AG09309 (cell line): ENCODE measurements around the gene TMEM144.

Experiments used
- DNase-seq: peaks from one replicate; pipeline ENCODE4 v3.0.0-alpha.2; 2010; ENCODE audit warnings: low read depth
- H3K4me3 ChIP-seq: 2 replicates; pipeline ENCODE4 v1.5.1; 2011; ENCODE audit warnings: mild to moderate bottlenecking, low read depth, low read length, moderate library complexity; ENCODE audit not compliant: control insufficient read depth
- TF ChIP-seq, protein P1 (sequence below): IDR thresholded peaks from 2 replicates; pipeline ENCODE4 v1.5.1; 2011; ENCODE audit warnings: mild to moderate bottlenecking, low read depth, low read length, inconsistent platforms; ENCODE audit not compliant: insufficient read depth, control insufficient read depth; ENCODE audit errors: missing control alignments

Gene TMEM144

DNA sequence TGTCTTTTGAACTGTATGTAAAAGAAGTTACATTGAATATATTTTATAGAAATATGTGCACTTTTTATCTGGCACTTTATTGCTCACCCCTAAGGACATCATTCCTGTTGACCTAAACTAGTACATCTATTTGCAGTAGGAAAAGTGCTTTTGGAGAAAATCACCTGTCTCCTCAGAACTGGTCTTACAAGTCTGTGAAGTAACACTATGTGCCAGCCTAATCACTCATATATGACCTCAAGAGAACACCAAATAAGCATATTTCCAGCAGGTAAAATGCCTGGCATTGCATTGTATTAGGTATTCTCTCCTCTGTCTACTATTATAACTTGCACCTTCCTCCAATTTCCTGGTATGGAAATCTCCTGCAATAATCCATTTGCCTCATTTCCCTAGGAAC lies 33.5 kb upstream of the TMEM144 start:
- DNase-seq: no peak
- TF ChIP-seq, protein P1, sequence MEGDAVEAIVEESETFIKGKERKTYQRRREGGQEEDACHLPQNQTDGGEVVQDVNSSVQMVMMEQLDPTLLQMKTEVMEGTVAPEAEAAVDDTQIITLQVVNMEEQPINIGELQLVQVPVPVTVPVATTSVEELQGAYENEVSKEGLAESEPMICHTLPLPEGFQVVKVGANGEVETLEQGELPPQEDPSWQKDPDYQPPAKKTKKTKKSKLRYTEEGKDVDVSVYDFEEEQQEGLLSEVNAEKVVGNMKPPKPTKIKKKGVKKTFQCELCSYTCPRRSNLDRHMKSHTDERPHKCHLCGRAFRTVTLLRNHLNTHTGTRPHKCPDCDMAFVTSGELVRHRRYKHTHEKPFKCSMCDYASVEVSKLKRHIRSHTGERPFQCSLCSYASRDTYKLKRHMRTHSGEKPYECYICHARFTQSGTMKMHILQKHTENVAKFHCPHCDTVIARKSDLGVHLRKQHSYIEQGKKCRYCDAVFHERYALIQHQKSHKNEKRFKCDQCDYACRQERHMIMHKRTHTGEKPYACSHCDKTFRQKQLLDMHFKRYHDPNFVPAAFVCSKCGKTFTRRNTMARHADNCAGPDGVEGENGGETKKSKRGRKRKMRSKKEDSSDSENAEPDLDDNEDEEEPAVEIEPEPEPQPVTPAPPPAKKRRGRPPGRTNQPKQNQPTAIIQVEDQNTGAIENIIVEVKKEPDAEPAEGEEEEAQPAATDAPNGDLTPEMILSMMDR: no peak

DNA sequence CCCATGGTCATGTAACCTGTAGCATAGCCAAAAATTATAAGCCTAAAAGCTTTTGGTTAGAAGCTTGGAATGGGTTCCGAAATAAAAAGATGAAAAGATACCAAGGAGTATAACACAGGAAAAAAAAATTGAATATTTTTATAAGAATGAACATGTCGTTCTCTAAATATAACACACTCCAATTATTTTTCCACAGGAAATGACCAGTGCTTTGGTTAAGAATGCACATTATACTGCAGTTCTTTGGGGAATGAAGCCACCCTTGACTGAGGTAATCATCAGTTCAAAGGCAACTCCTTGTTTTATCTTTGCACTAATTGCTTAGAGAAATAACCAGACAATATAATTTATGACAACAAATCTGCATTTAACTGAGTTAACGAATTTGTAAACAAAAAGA lies 30.8 kb upstream of the TMEM144 start:
- TF ChIP-seq, protein P1: no peak
- H3K4me3 ChIP-seq: no peak overlapping the region
- DNase-seq: no peak

More for the DNA sequence above, 33.5 kb upstream of the TMEM144 start:
- H3K4me3 ChIP-seq: no peak overlapping the region

DNA sequence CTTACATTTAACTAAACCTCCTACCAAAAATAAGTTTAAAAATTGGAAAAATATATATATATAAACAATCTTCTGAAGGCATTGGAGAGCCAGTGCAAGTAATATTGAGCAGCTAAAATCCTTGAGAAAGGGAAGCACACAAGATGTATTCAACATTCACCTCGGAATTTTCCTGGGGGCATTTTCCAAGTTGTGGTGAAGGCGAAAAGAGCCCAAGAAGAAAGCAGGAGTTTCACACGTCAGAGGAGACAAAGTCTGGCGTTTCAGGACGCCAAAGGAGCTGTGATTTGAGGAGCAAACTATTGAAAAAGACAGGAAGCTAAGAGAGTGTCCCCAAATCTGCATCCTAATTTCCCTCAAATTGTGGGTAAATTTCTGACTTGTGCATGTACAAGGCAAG lies 28.4 kb upstream of the TMEM144 start:
- TF ChIP-seq, protein P1: no peak
- DNase-seq: no peak
- no peak overlapping the region for H3K4me3 ChIP-seq

DNA sequence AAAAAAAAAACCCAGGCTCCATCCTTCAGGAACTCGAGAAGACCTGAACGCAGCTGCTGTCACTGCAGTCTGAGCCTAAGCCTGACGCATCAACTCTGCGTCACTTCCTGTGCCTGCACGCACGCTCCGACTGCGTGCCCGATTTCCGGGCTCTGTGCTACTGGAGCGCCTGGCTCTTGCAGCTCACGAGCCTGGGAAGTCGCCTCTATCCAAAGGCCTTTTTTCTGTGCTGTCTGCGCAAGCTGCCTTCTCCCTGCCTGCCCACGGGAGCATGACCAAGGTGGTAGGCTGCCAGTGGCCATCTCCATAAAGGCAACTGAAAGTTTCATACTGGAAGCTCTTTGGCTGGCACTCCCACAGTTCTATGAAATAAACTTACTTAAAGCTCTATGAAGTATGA lies 27.6 kb upstream of the TMEM144 start:
- TF ChIP-seq, protein P1: no peak
- DNase-seq: no peak
- H3K4me3 ChIP-seq: no peak overlapping the region

DNA sequence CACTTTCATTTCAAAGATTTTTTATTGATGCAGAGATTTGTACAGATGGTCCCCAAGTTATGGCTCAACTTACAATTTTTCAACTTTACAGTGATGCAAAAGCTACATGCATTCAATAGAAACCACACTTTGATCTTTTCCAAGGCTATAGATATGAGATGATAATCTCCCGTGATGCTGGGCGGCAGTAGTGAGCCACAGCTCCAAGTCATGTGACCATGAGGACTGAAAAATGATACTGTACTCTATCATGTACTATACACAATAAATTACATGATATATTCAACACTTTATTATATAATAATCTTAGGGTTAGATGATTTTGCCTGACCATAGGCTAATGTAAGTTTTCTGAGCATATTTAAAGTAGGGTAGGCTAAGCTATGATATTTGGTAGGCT lies 23.5 kb upstream of the TMEM144 start:
- H3K4me3 ChIP-seq: no peak overlapping the region
- DNase-seq: no peak
- TF ChIP-seq, protein P1: no peak

DNA sequence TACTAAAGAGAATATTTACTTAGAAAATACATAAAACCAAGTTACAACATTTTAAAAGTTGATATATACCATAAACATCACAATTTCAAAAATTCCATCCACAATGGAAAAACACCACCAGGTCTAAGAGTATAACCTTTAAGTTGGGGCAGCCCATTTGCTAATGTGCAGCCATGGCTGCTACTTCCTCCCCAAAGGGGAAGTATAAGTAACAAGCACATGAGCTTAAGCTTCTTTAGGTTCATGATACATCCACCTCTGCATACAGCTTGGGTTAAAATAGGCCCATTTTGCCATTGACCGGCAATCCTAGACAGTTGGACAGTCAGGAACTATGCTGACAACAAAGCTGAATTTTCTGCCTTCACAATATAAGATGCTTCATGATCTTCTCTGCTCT lies 20.9 kb upstream of the TMEM144 start:
- TF ChIP-seq, protein P1: no peak
- H3K4me3 ChIP-seq: no peak overlapping the region
- DNase-seq: no peak

DNA sequence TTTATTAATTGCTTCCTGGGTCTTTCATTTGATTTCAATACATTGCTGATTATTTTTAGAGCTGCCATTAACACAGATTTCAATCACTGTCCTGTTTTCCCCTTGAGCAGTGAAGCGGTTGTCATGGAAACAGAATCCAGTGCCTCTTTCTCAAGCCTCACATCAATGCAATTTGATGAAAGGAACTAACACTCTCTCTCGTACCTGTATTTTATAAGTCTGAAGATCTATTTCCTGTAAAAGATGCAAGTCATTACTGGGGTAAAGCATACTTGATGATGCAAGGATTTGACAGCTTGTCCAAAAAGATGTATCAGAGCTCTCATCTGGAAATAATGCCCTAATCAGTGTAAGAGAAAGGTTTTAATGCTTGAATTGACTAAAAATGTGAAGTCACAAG lies 19.6 kb upstream of the TMEM144 start:
- DNase-seq: no peak
- no peak overlapping the region for H3K4me3 ChIP-seq
- TF ChIP-seq, protein P1: no peak
